UCSD-AML1 (cell line): Measurements from ENCODE around the gene LRRC75A.

ENCODE experiments used
- DNase-seq: peaks from one replicate; lab custom pipeline; 2025; ENCODE audit not compliant: unreplicated experiment; lab: John Stamatoyannopoulos, UW

LRRC75A gene

GRCh38 chr17:16473044-16474011 lies 18.7 kb downstream of the LRRC75A start:
- no peak for DNase-seq

- DNase-seq = no peak
Observed at GRCh38 chr17:16472539-16472938, 19.5 kb downstream of the LRRC75A start.

GRCh38 chr17:16471295-16471694 lies 20.7 kb downstream of the LRRC75A start:
- DNase-seq = no peak

GRCh38 chr17:16470265-16470664 lies 21.7 kb downstream of the LRRC75A start:
- DNase-seq = no peak

GRCh38 chr17:16468428-16468992 lies 23.5 kb downstream of the LRRC75A start:
- no peak for DNase-seq

GRCh38 chr17:16467886-16468285 lies 24.1 kb downstream of the LRRC75A start:
- DNase-seq = no peak

- DNase-seq = no peak
Observed at GRCh38 chr17:16467044-16467443, 24.9 kb downstream of the LRRC75A start.

- no peak for DNase-seq
Observed at GRCh38 chr17:16466407-16466806, 25.6 kb downstream of the LRRC75A start.

GRCh38 chr17:16465861-16466338 lies 26.1 kb downstream of the LRRC75A start:
- DNase-seq = no peak

GRCh38 chr17:16465052-16465312 lies 27.0 kb downstream of the LRRC75A start:
- DNase-seq = no peak

GRCh38 chr17:16464303-16465051 lies 27.5 kb downstream of the LRRC75A start:
- no peak for DNase-seq

GRCh38 chr17:16463358-16464302 lies 28.4 kb downstream of the LRRC75A start:
- DNase-seq = no peak

- no peak for DNase-seq
Observed at GRCh38 chr17:16462070-16462864, 29.7 kb downstream of the LRRC75A start.

GRCh38 chr17:16461606-16461866 lies 30.5 kb downstream of the LRRC75A start:
- DNase-seq = no peak

GRCh38 chr17:16460796-16461605 lies 31.0 kb downstream of the LRRC75A start:
- no peak for DNase-seq

- no peak for DNase-seq
Observed at GRCh38 chr17:16459855-16460550, 32.0 kb downstream of the LRRC75A start.

GRCh38 chr17:16459271-16459670 lies 32.7 kb downstream of the LRRC75A start:
- DNase-seq = no peak

GRCh38 chr17:16456742-16457316 lies 35.2 kb downstream of the LRRC75A start:
- no peak for DNase-seq
